Tibial nerve (tissue), 4 donors: Measurements from ENCODE around the gene SPATA13. TPM values are rescaled to one million over a fixed set of nuclear protein-coding genes. Genes with fewer than 3 reads are reported as not detected.
"Not testable (repeated sequence)": the region's sequence is repeated elsewhere in the genome, so short reads cannot be mapped to it uniquely, and the experiment has no call there.

Experiments
- DNase-seq, 2 donors: peaks; one replicate each; pipeline ENCODE4 v3.0.0-alpha.2; 2019; ENCODE audit warnings: low spot score in 2 of 2
- H3K27ac ChIP-seq, 4 donors: fragments of 200-600 bp; sonication (generic) in 3 of 4; one replicate each; pipeline ENCODE4 v1.5.1; 2017 to 2019; ENCODE audit warnings: mild to moderate bottlenecking in 1 of 4
- H3K27me3 ChIP-seq, 2 donors: fragments of 200-600 bp; sonication (generic) in 1 of 2; one replicate each; pipeline versions ENCODE4 v1.5.1 to v1.6.0; 2017 to 2019
- H3K36me3 ChIP-seq, 3 donors: fragments of 200-600 bp; sonication (generic); one replicate each; pipeline ENCODE4 v1.5.1; 2018 to 2019
- H3K4me1 ChIP-seq, 4 donors: fragments of 200-600 bp; sonication (generic) in 3 of 4; one replicate each; pipeline ENCODE4 v1.5.1; 2017 to 2019
- H3K4me3 ChIP-seq, 4 donors: fragments of 200-600 bp; sonication (generic) in 3 of 4; one replicate each; pipeline ENCODE4 v1.5.1; 2017 to 2019; ENCODE audit warnings: mild to moderate bottlenecking in 1 of 4, moderate library complexity in 1 of 4
- H3K9me3 ChIP-seq, 4 donors: fragments of 200-600 bp; sonication (generic) in 3 of 4; one replicate each; pipeline ENCODE4 v1.5.1; 2017 to 2019
- EP300 ChIP-seq, 2 donors: sonication (generic); formaldehyde crosslinking; IDR thresholded peaks; one replicate each; pipeline ENCODE4 v1.6.1; 2017; ENCODE audit warnings: antibody characterized with exemption in 2 of 2, mild to moderate bottlenecking in 1 of 2
- POLR2A ChIP-seq, 2 donors: fragments of 450-650 bp; IDR thresholded peaks; one replicate each; pipeline ENCODE4 v1.6.1; 2017; ENCODE audit warnings: antibody characterized with exemption in 2 of 2, mild to moderate bottlenecking in 2 of 2, moderate library complexity in 2 of 2
- WGBS, 2 donors: methylation state at CpG; one replicate each; pipeline ENCODE4 v1.1.5; 2018; 5-methylcytosine and 5-hydroxymethylcytosine counted together
- total RNA-seq, 4 donors: library from RNA; depleted of rRNA; stranded (reverse); fragments of >200 nt; gene quantifications; one replicate each; pipeline ENCODE4 v1.1.0, GENCODE V29; 2016
- TF ChIP-seq, protein P1 (sequence below), 5 experiments: fragments of 200-600 bp in 3 of 5; fragments of 450-650 bp in 2 of 5; sonication (generic) in 3 of 5; IDR thresholded peaks; one replicate each; pipeline ENCODE4 v1.5.1; 2016 to 2019; ENCODE audit warnings: antibody characterized with exemption in 5 of 5, mild to moderate bottlenecking in 3 of 5, moderate library complexity in 2 of 5

Gene SPATA13
- total RNA-seq, 4 donors from 2014 or later = 35.0 to 96.0 (median 51.7) TPM

DNA sequence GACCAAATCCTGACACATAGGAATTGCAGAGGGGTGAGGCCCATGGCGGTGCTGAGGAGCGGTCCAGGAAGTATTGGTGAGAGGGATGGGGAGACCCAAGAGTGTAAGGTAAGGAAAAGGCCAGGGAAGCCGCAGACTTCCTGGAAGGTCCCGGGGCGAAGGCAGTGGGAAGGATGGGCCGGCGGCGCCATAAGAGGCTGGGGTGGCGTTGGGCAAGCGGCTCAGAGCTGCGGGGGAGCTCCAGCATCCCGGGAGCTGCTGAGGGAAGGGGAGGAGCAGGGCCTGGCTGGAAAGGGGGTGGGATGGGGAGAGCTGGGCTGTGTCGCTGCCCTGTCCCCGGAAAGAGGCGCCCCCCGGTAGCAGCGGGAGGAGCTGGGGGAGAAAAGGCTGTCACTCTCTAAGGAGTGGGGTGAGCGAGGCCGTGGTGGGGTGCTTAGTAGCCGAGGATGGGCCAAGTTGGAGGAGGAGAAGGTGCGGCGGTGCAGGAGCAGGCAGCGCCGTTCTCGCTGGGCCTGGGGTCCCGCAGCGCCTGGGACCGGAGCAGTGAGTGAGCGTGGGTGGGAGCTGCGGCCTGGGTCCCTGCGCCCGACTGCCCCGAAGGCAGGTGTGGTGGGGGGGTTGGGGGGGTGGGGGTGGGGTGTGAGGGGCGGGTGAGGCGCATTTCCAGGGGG, 179.6 kb downstream of the SPATA13 start:
- DNase-seq = no peak
- WGBS, 2 donors = 80% methylated on average over 35 of the region's 35 CpGs
- Histone ChIP-seq H3K27me3 (no peaks in the 10 kb centered on the region), H3K9me3 (peaks cover 0 to 4% (median 0%) of the 10 kb centered on the region in 4 donors), H3K4me1 (no peaks in the 10 kb centered on the region), H3K4me3 (no peak overlapping the region), H3K36me3 (no peaks in the 10 kb centered on the region), H3K27ac (no peak overlapping the region)
- no peak for TF ChIP-seq EP300 (IDR thresholded peaks at IDR 0.05)
- no peak for TF ChIP-seq POLR2A (IDR thresholded peaks at IDR 0.05)
- TF ChIP-seq, protein P1, sequence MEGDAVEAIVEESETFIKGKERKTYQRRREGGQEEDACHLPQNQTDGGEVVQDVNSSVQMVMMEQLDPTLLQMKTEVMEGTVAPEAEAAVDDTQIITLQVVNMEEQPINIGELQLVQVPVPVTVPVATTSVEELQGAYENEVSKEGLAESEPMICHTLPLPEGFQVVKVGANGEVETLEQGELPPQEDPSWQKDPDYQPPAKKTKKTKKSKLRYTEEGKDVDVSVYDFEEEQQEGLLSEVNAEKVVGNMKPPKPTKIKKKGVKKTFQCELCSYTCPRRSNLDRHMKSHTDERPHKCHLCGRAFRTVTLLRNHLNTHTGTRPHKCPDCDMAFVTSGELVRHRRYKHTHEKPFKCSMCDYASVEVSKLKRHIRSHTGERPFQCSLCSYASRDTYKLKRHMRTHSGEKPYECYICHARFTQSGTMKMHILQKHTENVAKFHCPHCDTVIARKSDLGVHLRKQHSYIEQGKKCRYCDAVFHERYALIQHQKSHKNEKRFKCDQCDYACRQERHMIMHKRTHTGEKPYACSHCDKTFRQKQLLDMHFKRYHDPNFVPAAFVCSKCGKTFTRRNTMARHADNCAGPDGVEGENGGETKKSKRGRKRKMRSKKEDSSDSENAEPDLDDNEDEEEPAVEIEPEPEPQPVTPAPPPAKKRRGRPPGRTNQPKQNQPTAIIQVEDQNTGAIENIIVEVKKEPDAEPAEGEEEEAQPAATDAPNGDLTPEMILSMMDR (IDR thresholded peaks at IDR 0.05) = no peak

DNA sequence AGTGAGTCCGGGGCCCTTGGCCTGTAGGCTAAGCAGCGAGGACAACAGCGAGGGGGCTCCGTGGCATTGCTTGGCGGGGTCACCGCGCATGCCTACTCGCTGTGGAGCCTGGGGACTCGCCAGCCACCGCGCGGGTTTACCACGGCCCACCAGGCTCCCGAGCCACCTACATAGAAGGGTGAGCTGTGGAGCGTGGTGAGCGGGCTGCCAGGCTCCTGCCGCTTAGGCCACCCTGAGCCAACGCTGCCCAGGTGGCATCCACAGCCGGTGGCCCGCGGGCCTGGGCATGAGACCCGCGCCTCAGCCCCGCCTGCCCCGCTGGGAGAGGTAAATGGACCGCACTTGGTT, 180.1 kb downstream of the SPATA13 start:
- H3K27me3 ChIP-seq = no peaks in the 10 kb centered on the region

DNA sequence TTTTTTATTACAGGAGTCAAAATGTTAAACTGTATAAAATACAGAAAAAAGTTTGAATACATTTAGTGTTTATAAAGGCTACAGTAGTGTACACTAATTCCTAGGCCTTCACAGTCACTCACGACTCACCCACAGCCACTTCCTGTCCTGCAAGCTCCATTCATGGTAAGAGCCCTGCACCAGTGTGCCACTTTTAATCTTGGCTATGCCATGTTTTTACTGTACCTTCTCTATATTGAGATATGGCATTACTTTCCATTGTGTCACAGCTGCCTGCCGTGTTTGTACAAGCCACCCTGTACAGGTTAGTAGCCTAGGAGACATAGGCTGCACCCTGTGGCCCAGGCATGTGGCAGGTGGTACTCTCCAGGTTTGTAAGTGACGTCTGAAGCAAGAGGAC, 180.9 kb downstream of the SPATA13 start:
- peaks cover 0 to 4% (median 0%) of the 10 kb centered on the region in 4 donors for H3K9me3 ChIP-seq
- 73 to 74% methylated on average over 3 of the region's 3 CpGs for WGBS, 2 donors
- DNase-seq = no peak
- no peaks in the 10 kb centered on the region for H3K27me3 ChIP-seq
- H3K4me1 ChIP-seq = no peaks in the 10 kb centered on the region
- no peak overlapping the region for H3K27ac ChIP-seq
- no peak overlapping the region for H3K4me3 ChIP-seq
- no peaks in the 10 kb centered on the region for H3K36me3 ChIP-seq
- TF ChIP-seq EP300 (IDR thresholded peaks at IDR 0.05) (no peak), POLR2A (IDR thresholded peaks at IDR 0.05) (no peak)
- TF ChIP-seq, protein P1 (IDR thresholded peaks at IDR 0.05) = no peak

More for the DNA sequence above, 180.1 kb downstream of the SPATA13 start:
- Histone ChIP-seq H3K27ac (no peak overlapping the region), H3K4me3 (no peak overlapping the region), H3K9me3 (peaks cover 0 to 4% (median 0%) of the 10 kb centered on the region in 4 donors), H3K4me1 (no peaks in the 10 kb centered on the region), H3K36me3 (no peaks in the 10 kb centered on the region)
- WGBS, 2 donors = 81 to 90% methylated on average over 6 to 25 of the region's 26 CpGs
- TF ChIP-seq EP300 (IDR thresholded peaks at IDR 0.05) = no peak
- no peak for TF ChIP-seq POLR2A (IDR thresholded peaks at IDR 0.05)
- TF ChIP-seq, protein P1 (IDR thresholded peaks at IDR 0.05) = no peak
- DNase-seq = no peak

DNA sequence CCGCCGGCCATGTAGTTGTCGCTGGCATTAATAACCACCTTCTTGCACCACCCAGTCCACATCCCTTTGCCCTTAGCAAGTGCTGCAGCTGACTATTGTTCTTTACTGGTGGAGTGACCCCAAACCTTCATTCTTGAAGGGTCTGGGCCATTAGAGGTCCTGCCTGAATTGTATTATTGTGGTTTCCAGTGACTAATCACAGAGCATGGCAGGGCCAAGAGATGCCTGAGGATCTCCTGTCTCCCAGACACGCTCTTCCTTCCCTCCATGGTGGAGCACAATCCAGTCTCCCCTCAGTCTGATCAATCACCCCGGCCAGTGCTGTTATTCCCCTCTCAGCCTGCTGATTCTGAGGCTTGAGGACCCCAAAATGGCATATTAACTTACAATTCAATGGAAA, 187.9 kb downstream of the SPATA13 start:
- Histone ChIP-seq H3K4me1 (no peaks in the 10 kb centered on the region), H3K9me3 (peaks cover 0 to 3% (median 0%) of the 10 kb centered on the region in 4 donors), H3K27ac (peak overlapping the region in 1 of 4 donors; percentile 67), H3K36me3 (no peaks in the 10 kb centered on the region), H3K4me3 (no peak overlapping the region), H3K27me3 (no peaks in the 10 kb centered on the region)
- TF ChIP-seq, protein P1 (IDR thresholded peaks at IDR 0.05) = no peak
- TF ChIP-seq EP300 (IDR thresholded peaks at IDR 0.05) (no peak), POLR2A (IDR thresholded peaks at IDR 0.05) (no peak)
- DNase-seq = no peak
- WGBS, 2 donors = 80 to 81% methylated on average over 5 of the region's 5 CpGs

DNA sequence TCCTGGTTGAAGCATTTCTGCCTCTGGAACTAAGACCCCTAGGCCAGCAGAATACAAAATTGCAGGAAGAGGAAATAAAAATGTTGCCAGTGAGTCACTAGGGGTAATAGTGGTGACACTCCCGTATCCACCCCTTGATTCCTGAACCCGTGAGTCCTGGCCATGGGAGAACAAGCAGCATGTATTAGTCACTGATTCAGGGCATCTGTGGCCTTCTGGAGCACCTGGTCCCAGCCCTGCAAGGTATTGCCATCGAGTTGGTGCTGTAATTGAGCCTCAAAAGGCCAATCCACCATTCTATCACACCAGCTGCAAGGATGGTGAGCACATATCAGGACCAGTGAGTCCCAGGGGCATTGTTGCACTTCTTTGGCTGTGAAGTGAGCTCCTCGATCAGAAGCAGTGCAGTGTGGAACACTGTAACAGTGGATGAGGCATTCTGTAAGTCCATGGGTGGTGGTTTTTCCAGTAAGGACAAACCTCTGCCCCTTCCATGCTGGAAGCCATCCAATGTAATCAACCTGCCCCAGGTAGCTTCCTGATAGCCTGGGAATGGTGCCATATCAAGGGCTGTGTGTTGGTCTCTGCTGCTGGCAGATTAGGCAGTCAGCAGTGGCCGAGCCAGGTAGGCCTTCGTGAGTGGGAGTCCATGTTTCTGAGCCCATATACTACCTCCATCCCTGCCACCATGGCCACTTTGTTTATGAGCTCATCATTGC, 188.4 kb downstream of the SPATA13 start:
- H3K36me3 ChIP-seq = no peaks in the 10 kb centered on the region
- H3K4me1 ChIP-seq = no peaks in the 10 kb centered on the region
- TF ChIP-seq, protein P1 (IDR thresholded peaks at IDR 0.05) = no peak
- TF ChIP-seq POLR2A (IDR thresholded peaks at IDR 0.05) (no peak), EP300 (IDR thresholded peaks at IDR 0.05) (no peak)
- DNase-seq = no peak
- 78 to 79% methylated on average over 5 to 6 of the region's 6 CpGs for WGBS, 2 donors
- peak overlapping the region in 1 of 4 donors; percentile 67 for H3K27ac ChIP-seq
- peaks cover 0 to 3% (median 0%) of the 10 kb centered on the region in 4 donors for H3K9me3 ChIP-seq
- no peak overlapping the region for H3K4me3 ChIP-seq
- no peaks in the 10 kb centered on the region for H3K27me3 ChIP-seq

DNA sequence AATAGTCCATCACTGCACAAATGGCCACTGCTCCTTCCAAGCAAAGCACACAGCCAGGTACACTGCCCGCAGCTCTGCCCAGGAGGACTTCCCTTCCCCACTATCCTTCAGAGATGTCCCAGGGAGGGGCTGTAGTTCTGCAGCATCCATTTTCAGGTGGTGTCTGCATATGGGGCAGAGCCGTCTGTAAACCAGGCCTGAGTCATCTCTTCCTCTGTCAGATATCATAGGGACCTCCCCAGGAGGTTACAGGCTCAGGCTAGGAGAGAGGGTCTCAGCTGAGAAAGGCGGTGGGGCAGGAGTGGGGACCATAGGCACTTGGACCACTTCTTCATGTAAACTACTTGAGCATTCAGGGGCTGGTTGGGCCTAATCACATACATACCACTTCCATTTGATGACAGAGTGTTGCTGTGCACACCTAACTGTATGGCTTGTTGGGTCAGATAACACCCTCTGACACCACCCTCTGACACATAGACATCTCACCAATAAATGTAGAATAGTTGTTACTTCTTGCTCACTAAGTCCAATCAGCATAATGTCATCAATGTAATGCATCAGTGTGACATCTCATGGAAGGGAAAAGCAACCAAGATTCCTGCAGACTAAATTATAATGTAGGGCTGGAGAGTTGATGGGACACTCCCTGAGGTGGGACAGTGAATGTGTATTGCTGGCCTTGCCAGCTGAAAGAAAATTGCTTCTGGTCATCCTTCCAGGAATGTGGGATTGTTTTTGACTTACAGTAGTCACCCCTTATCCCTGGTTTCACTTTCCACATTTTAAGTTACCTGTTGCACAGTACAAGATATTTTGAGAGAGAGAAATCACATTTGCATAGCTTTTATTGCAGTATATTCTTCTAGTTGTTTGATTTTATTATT, 189.5 kb downstream of the SPATA13 start:
- H3K4me3 ChIP-seq, DNase-seq, H3K27me3 ChIP-seq, H3K36me3 ChIP-seq, H3K9me3 ChIP-seq, H3K4me1 ChIP-seq, H3K27ac ChIP-seq: not testable (repeated sequence)
- WGBS, 2 donors = 94 to 100% methylated on average over 3 of the region's 3 CpGs
